DOHH2 (cell line): ENCODE results near the gene LOXL1.

Experiments
- H3F3A ChIP-seq: fragments of 200-600 bp; sonication (generic), shearing (Covaris generic); 2 replicates; pipeline ENCODE4 v1.6.0; 2016; ENCODE audit warnings: antibody characterized with exemption, mild to moderate bottlenecking; ENCODE audit not compliant: control insufficient read depth, insufficient read depth
- H3K27ac ChIP-seq: fragments of 200-600 bp; sonication (generic); 2 replicates; pipeline ENCODE4 v1.5.1; 2014; ENCODE audit warnings: low read depth, mild to moderate bottlenecking, low read length, moderate library complexity
- H3K27me3 ChIP-seq: fragments of 200-600 bp; sonication (generic); 2 replicates; pipeline ENCODE4 v1.6.1; 2014; ENCODE audit warnings: mild to moderate bottlenecking, low read length, mixed read lengths; ENCODE audit not compliant: control insufficient read depth
- H3K36me3 ChIP-seq: fragments of 200-600 bp; sonication (generic); 2 replicates; pipeline ENCODE4 v1.6.1; 2014; ENCODE audit warnings: mild to moderate bottlenecking, low read length, moderate library complexity, mixed read lengths; ENCODE audit not compliant: control insufficient read depth
- H3K4me1 ChIP-seq: fragments of 200-600 bp; sonication (generic); 2 replicates; pipeline ENCODE4 v1.6.1; 2014; ENCODE audit warnings: mild to moderate bottlenecking, low read length, mixed read lengths; ENCODE audit not compliant: control insufficient read depth
- H3K4me2 ChIP-seq: fragments of 200-600 bp; sonication (generic); 2 replicates; pipeline ENCODE4 v1.6.0; 2014; ENCODE audit warnings: mild to moderate bottlenecking, low read length, moderate library complexity
- H3K4me3 ChIP-seq: fragments of 200-600 bp; sonication (generic); 2 replicates; pipeline ENCODE4 v1.5.1; 2014; ENCODE audit warnings: mild to moderate bottlenecking, low read length, mixed read lengths
- H3K79me2 ChIP-seq: fragments of 200-600 bp; sonication (generic); 2 replicates; pipeline ENCODE4 v1.6.1; 2014; ENCODE audit warnings: mild to moderate bottlenecking, low read length, mixed read lengths; ENCODE audit not compliant: control insufficient read depth
- H3K9me2 ChIP-seq: fragments of 200-600 bp; sonication (generic); replicated peaks from 2 replicates; pipeline ENCODE4 v1.6.1; 2014; ENCODE audit warnings: mild to moderate bottlenecking, low read length, mixed read lengths; ENCODE audit not compliant: control insufficient read depth
- H3K9me3 ChIP-seq: fragments of 200-600 bp; sonication (generic); 2 replicates; pipeline ENCODE4 v1.6.1; 2014; ENCODE audit warnings: antibody characterized with exemption, low read length, mixed read lengths; ENCODE audit not compliant: control insufficient read depth, insufficient read depth
- H4K20me1 ChIP-seq: fragments of 200-600 bp; sonication (generic); 2 replicates; pipeline ENCODE4 v1.6.0; 2014; ENCODE audit warnings: low read depth, mild to moderate bottlenecking, antibody characterized with exemption, low read length, moderate library complexity; ENCODE audit not compliant: control insufficient read depth, insufficient read depth
- EZH2phosphoT487 ChIP-seq: fragments of 200-600 bp; sonication (generic); IDR thresholded peaks from 2 replicates; pipeline ENCODE4 v1.6.1; 2017; ENCODE audit warnings: borderline replicate concordance, mild to moderate bottlenecking, antibody characterized with exemption, low read length, moderate library complexity, mixed read lengths
- TF ChIP-seq, protein P1 (sequence below): fragments of 200-600 bp; sonication (generic); IDR thresholded peaks from one replicate; pipeline ENCODE4 v1.5.1; 2014; ENCODE audit warnings: antibody characterized with exemption, mild to moderate bottlenecking, low read depth, low read length; ENCODE audit not compliant: poor library complexity, severe bottlenecking

Gene LOXL1

DNA sequence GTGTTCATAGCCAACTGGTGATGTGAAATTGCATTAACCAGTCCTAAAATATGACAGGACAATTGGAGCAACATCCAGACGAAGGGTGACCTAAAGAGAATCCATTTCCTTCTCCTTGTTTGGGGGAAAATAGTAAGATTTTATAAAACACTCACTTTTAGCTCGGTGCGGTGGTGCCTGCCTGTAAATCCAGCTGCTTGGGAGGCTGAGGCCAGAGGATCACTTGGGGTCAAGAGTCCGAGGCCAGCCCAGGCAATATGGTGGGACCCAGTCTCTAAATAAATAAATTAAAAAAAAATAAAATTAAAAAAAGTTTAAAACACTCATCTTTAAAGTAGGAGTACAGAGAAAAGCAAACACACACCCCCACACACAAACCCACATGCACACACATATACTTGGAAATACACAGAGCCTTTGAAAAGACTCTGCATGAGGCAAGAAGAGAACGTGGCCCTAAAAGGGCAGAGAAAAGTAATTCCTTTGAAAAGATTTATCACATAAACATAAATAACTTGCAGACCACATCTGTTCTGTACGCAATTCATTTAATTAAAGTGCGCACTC lies 14.1 kb upstream of the LOXL1 start:
- Histone ChIP-seq H3K36me3 (no peaks in the 10 kb centered on the region), H3K4me2 (no peak overlapping the region), H3K79me2 (no peaks in the 10 kb centered on the region), H3K4me3 (no peak overlapping the region), H3K9me3 (no peaks in the 10 kb centered on the region), H3K4me1 (peaks cover 3% of the 10 kb centered on the region), H4K20me1 (no peaks in the 10 kb centered on the region), H3K9me2 (no peaks in the 10 kb centered on the region), H3K27me3 (peaks cover 10% of the 10 kb centered on the region), H3K27ac (no peak overlapping the region), H3F3A (no peaks in the 10 kb centered on the region)
- TF ChIP-seq, protein P1, sequence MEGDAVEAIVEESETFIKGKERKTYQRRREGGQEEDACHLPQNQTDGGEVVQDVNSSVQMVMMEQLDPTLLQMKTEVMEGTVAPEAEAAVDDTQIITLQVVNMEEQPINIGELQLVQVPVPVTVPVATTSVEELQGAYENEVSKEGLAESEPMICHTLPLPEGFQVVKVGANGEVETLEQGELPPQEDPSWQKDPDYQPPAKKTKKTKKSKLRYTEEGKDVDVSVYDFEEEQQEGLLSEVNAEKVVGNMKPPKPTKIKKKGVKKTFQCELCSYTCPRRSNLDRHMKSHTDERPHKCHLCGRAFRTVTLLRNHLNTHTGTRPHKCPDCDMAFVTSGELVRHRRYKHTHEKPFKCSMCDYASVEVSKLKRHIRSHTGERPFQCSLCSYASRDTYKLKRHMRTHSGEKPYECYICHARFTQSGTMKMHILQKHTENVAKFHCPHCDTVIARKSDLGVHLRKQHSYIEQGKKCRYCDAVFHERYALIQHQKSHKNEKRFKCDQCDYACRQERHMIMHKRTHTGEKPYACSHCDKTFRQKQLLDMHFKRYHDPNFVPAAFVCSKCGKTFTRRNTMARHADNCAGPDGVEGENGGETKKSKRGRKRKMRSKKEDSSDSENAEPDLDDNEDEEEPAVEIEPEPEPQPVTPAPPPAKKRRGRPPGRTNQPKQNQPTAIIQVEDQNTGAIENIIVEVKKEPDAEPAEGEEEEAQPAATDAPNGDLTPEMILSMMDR = no peak
- TF ChIP-seq EZH2phosphoT487 = no peak

DNA sequence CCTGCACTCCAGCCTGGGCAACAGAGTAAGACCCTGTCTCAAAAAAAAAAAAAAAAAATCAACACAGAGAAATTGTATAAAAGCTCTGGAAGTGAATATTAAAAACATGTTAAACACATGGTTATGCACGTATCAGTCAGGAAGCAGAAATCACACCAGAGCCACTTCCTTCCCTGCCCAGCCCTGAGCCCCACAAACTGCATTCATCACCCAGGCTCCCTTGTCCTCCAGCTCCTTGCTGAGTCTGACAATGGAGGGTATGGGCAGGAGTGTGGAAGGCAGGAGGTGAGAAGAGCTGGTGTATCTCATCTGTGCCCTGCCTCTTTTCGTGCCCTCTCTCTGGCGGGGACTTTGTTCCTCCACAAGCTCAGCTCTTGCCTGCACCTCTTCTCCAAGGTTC lies 12.1 kb upstream of the LOXL1 start:
- Histone ChIP-seq H3K4me1 (no peaks in the 10 kb centered on the region), H3K9me2 (no peaks in the 10 kb centered on the region), H3K27ac (no peak overlapping the region), H3K27me3 (peaks cover 10% of the 10 kb centered on the region), H3K36me3 (no peaks in the 10 kb centered on the region), H3F3A (no peaks in the 10 kb centered on the region), H3K4me3 (no peak overlapping the region), H3K4me2 (no peak overlapping the region), H4K20me1 (no peaks in the 10 kb centered on the region), H3K79me2 (no peaks in the 10 kb centered on the region), H3K9me3 (no peaks in the 10 kb centered on the region)
- TF ChIP-seq, protein P1 = no peak
- no peak for TF ChIP-seq EZH2phosphoT487

DNA sequence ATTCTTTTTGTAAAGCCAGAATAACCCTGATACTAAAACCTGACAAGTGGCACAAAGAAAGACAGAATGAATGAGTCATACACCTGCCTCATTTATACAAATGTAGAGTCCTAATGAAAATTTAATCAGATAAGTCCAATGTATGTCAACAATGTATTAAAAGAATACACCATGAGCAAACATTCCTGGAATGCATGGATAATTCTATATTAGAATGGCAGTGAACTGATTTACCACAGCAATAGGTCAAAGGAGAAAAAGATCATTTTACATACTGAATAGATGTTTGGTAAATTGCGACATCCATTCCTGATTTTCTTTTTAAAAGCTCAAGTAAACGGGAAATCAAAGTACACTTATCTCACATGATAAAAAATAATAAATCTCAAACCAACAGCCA lies 11.2 kb upstream of the LOXL1 start:
- Histone ChIP-seq H3K4me2 (no peak overlapping the region), H3K27me3 (peaks cover 10% of the 10 kb centered on the region), H3K79me2 (no peaks in the 10 kb centered on the region), H3K9me2 (no peaks in the 10 kb centered on the region), H3K9me3 (no peaks in the 10 kb centered on the region), H4K20me1 (no peaks in the 10 kb centered on the region), H3K4me1 (no peaks in the 10 kb centered on the region), H3K36me3 (no peaks in the 10 kb centered on the region), H3K27ac (no peak overlapping the region), H3F3A (no peaks in the 10 kb centered on the region), H3K4me3 (no peak overlapping the region)
- TF ChIP-seq, protein P1 = no peak
- no peak for TF ChIP-seq EZH2phosphoT487

DNA sequence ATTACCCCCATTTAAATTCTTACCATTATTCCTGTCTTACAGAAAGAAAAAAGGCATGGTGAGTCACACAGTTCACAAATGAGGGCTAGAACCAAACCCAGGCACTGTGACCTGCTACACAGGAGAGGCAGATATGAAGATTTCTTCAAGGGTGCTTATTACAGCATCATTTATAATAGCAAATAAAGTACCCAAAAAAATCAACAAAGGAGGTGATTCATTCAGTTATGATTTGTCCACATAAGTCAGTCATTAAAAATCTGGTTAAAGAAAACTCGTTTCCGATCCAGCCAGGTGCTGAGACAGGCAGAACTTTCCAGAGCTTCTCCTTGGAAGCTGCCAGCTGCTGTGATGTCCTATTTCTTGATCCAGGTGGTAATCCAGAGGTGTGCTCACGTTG lies 7.5 kb upstream of the LOXL1 start:
- Histone ChIP-seq H3K27ac (no peak overlapping the region), H3K27me3 (peaks cover 10% of the 10 kb centered on the region), H3F3A (no peaks in the 10 kb centered on the region), H3K4me2 (no peak overlapping the region), H4K20me1 (no peaks in the 10 kb centered on the region), H3K36me3 (no peaks in the 10 kb centered on the region), H3K79me2 (no peaks in the 10 kb centered on the region), H3K9me3 (no peaks in the 10 kb centered on the region), H3K9me2 (no peaks in the 10 kb centered on the region), H3K4me1 (peaks cover 4% of the 10 kb centered on the region), H3K4me3 (no peak overlapping the region)
- TF ChIP-seq, protein P1 = no peak
- TF ChIP-seq EZH2phosphoT487 = no peak
